ENCODE data around the gene CABLES1. TPM values are rescaled to one million over a fixed set of nuclear protein-coding genes. Genes with fewer than 3 reads are reported as not detected.

The CABLES1 gene
- total RNA-seq, 1 donor from 2014 or later, result 3.1 TPM

- TF ChIP-seq, protein P1, sequence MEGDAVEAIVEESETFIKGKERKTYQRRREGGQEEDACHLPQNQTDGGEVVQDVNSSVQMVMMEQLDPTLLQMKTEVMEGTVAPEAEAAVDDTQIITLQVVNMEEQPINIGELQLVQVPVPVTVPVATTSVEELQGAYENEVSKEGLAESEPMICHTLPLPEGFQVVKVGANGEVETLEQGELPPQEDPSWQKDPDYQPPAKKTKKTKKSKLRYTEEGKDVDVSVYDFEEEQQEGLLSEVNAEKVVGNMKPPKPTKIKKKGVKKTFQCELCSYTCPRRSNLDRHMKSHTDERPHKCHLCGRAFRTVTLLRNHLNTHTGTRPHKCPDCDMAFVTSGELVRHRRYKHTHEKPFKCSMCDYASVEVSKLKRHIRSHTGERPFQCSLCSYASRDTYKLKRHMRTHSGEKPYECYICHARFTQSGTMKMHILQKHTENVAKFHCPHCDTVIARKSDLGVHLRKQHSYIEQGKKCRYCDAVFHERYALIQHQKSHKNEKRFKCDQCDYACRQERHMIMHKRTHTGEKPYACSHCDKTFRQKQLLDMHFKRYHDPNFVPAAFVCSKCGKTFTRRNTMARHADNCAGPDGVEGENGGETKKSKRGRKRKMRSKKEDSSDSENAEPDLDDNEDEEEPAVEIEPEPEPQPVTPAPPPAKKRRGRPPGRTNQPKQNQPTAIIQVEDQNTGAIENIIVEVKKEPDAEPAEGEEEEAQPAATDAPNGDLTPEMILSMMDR (IDR thresholded peaks at IDR 0.05; ENCODE audit: partially characterized antibody, unreplicated experiment), result no peak
- no peaks in the 10 kb centered on the region for H3K9me3 Mint-ChIP-seq (ENCODE audit: unreplicated experiment)
- H3K4me3 Mint-ChIP-seq (ENCODE audit: unreplicated experiment), result no peak overlapping the region
- no peak overlapping the region for H3K27ac Mint-ChIP-seq (ENCODE audit: unreplicated experiment)
- peaks cover 4% of the 10 kb centered on the region for H3K36me3 Mint-ChIP-seq (ENCODE audit: unreplicated experiment)
- peaks cover 7% of the 10 kb centered on the region for H3K4me1 Mint-ChIP-seq (ENCODE audit: low read depth, unreplicated experiment)
- no peak for DNase-seq
- H3K27me3 Mint-ChIP-seq (ENCODE audit: unreplicated experiment), result peaks cover 1% of the 10 kb centered on the region
These were observed 97.0 kb downstream of the CABLES1 start for GRCh38 chr18:23232331-23232730.

DNA sequence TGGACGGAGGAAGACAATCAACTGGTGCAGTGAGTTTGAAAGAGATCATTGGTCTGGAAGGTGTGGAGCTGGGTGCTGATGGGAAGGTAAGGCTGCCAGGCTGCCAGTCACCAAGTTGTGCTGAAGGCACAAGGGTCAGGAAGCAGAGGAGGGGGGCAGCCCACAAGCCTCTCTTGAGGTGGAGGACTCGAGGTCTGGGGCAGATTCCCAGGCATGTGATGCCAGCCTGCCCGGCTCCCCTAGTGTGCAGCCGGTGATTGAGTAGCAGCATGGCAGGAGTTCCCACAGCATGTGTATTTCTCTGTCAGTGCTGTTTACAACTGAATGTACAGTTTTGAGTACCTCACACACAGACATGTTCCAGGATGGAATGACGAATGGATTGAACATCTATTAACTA, 99.3 kb downstream of the CABLES1 start:
- peaks cover 4% of the 10 kb centered on the region for H3K4me1 Mint-ChIP-seq (ENCODE audit: low read depth, unreplicated experiment)
- H3K4me3 Mint-ChIP-seq (ENCODE audit: unreplicated experiment), result no peak overlapping the region
- H3K27me3 Mint-ChIP-seq (ENCODE audit: unreplicated experiment), result peaks cover 1% of the 10 kb centered on the region
- TF ChIP-seq, protein P1 (IDR thresholded peaks at IDR 0.05; ENCODE audit: partially characterized antibody, unreplicated experiment), result no peak
- H3K27ac Mint-ChIP-seq (ENCODE audit: unreplicated experiment), result no peak overlapping the region
- no peaks in the 10 kb centered on the region for H3K9me3 Mint-ChIP-seq (ENCODE audit: unreplicated experiment)
- DNase-seq, result no peak
- H3K36me3 Mint-ChIP-seq (ENCODE audit: unreplicated experiment), result peaks cover 4% of the 10 kb centered on the region

DNA sequence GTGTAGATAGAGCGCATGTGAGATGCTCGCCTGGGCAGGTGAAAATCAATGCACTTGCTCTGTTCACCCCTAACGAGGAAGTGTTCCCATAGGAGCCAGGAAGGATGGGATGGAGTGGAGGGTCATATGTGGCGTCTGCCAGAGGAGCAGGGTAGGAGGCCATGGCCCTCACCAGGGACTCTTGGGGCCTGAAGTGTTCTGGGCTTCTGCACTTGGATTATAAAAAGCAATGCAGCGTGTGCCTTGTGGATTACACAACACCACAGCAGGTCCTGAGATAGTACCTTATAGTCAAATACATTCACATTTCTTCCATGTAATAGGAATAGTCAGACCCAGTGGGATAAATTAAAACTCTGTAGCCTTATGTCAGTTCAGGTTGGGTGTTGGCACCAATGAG, 100.1 kb downstream of the CABLES1 start:
- peaks cover 1% of the 10 kb centered on the region for H3K27me3 Mint-ChIP-seq (ENCODE audit: unreplicated experiment)
- H3K4me3 Mint-ChIP-seq (ENCODE audit: unreplicated experiment), result no peak overlapping the region
- no peak for DNase-seq
- peaks cover 4% of the 10 kb centered on the region for H3K4me1 Mint-ChIP-seq (ENCODE audit: low read depth, unreplicated experiment)
- TF ChIP-seq, protein P1 (IDR thresholded peaks at IDR 0.05; ENCODE audit: partially characterized antibody, unreplicated experiment), result no peak
- peaks cover 4% of the 10 kb centered on the region for H3K36me3 Mint-ChIP-seq (ENCODE audit: unreplicated experiment)
- H3K9me3 Mint-ChIP-seq (ENCODE audit: unreplicated experiment), result no peaks in the 10 kb centered on the region
- no peak overlapping the region for H3K27ac Mint-ChIP-seq (ENCODE audit: unreplicated experiment)

GRCh38 chr18:23235860-23236259, 100.6 kb downstream of the CABLES1 start:
- peaks cover 4% of the 10 kb centered on the region for H3K36me3 Mint-ChIP-seq (ENCODE audit: unreplicated experiment)
- no peak overlapping the region for H3K27ac Mint-ChIP-seq (ENCODE audit: unreplicated experiment)
- TF ChIP-seq, protein P1 (IDR thresholded peaks at IDR 0.05; ENCODE audit: partially characterized antibody, unreplicated experiment), result no peak
- peaks cover 4% of the 10 kb centered on the region for H3K4me1 Mint-ChIP-seq (ENCODE audit: low read depth, unreplicated experiment)
- H3K9me3 Mint-ChIP-seq (ENCODE audit: unreplicated experiment), result no peaks in the 10 kb centered on the region
- H3K27me3 Mint-ChIP-seq (ENCODE audit: unreplicated experiment), result peaks cover 1% of the 10 kb centered on the region
- DNase-seq, result no peak
- no peak overlapping the region for H3K4me3 Mint-ChIP-seq (ENCODE audit: unreplicated experiment)

- no peaks in the 10 kb centered on the region for H3K4me1 Mint-ChIP-seq (ENCODE audit: low read depth, unreplicated experiment)
- TF ChIP-seq, protein P1 (IDR thresholded peaks at IDR 0.05; ENCODE audit: partially characterized antibody, unreplicated experiment), result no peak
- no peaks in the 10 kb centered on the region for H3K9me3 Mint-ChIP-seq (ENCODE audit: unreplicated experiment)
- H3K36me3 Mint-ChIP-seq (ENCODE audit: unreplicated experiment), result no peaks in the 10 kb centered on the region
- no peak overlapping the region for H3K4me3 Mint-ChIP-seq (ENCODE audit: unreplicated experiment)
- no peak for DNase-seq
- no peak overlapping the region for H3K27ac Mint-ChIP-seq (ENCODE audit: unreplicated experiment)
- peaks cover 1% of the 10 kb centered on the region for H3K27me3 Mint-ChIP-seq (ENCODE audit: unreplicated experiment)
These were observed 101.7 kb downstream of the CABLES1 start for GRCh38 chr18:23236876-23237468.

Measured in glutamatergic neuron (in vitro differentiated cells).